Central memory CD4-positive, alpha-beta T cell (primary cell): Measurements from ENCODE around the gene NCOA3.
"Not testable (repeated sequence)": the region's sequence is repeated elsewhere in the genome, so short reads cannot be mapped to it uniquely, and the experiment has no call there.

Experiments used
- DNase-seq: peaks from one replicate; pipeline ENCODE4 v3.0.0; 2022
- total RNA-seq, 3 experiments: gene quantifications; one replicate each; lab custom pipeline; 2026; lab: John Stamatoyannopoulos, UW

NCOA3 gene
- 200 to 381 (median 254) reads per million in 3 experiments for total RNA-seq

GRCh38 chr20:47501482-47502270 lies at the start of gene NCOA3:
Gene NCOA3, plus strand, starts transcription at chr20:47501887. Its CDS starts 120,361 bp downstream, at chr20:47622248.
- DNase-seq, result peak; percentile 86

- no peak for DNase-seq
Measured at GRCh38 chr20:47452736-47453161, 48.9 kb upstream of the NCOA3 start.

DNA sequence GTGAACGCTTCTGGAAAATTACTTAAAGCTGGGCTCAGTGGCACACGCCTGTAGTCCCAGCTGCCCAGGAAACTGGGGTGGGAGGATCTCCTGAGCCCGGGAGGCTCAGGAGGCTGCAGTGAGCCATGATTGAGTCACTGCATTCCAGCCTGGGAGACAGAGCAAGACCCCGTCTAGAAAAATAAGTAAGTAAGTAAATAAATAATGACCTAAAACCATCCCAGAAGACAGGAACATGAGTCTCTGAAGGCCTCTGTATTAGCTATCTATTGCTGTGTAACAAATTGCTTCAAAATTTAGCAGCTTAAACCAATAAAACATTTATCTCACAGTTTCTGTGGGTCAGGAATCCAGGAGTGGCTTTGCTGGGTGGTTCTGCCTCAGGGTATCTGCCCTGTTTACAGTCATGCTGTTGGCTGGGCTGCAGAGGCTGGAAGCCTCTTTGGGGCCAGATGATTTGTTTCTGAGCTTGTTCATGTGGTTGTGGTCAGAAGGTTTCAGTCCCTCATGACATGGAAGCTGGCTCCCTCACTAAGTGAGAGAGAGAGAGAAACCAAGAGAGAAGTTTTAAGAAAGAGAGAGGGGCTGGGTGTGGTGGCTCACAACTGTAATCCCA lies 48.4 kb upstream of the NCOA3 start:
- no peak for DNase-seq

GRCh38 chr20:47454298-47455132 lies 47.2 kb upstream of the NCOA3 start:
- DNase-seq, result no peak

- no peak for DNase-seq
Measured at GRCh38 chr20:47455133-47456040, 46.3 kb upstream of the NCOA3 start.

GRCh38 chr20:47456041-47456537 lies 45.6 kb upstream of the NCOA3 start:
- DNase-seq, result no peak

GRCh38 chr20:47456952-47457724 lies 44.5 kb upstream of the NCOA3 start:
- DNase-seq, result no peak

- not testable (repeated sequence) for DNase-seq
Measured at GRCh38 chr20:47458280-47459050, 43.2 kb upstream of the NCOA3 start.

DNA sequence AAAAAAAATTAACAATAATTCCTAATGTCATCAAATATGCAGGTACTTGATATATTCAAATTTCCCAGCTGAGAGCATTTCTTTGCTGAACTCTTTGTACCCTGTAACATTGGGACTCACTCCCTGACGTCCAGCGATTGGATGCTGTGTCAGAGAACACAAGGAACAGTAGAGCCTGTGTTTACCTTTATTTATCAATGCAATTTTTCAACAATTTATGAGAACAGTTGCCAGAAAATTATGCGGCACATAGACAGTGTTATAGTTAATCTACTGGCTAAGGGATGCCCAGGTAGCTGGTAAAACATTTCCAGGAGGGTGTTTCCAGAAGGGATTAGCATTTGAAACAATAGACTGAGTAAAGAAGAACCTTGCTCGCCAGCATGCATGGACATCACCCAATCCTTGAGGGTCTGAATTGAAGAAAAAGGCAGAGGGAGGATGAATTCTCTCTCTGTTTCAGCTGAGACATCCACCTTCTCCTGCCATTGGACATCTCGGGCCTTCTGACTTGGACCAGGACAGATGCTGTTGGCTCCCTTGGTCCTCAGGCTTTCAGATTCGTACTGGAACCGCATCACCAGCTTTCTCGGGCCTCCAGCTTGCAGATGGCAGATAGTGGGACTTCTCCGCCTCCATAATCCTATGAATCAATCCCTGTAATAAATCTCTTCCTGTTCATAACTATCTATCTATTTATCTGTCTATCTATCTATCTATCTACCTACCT lies 42.2 kb upstream of the NCOA3 start:
- DNase-seq, result no peak

DNA sequence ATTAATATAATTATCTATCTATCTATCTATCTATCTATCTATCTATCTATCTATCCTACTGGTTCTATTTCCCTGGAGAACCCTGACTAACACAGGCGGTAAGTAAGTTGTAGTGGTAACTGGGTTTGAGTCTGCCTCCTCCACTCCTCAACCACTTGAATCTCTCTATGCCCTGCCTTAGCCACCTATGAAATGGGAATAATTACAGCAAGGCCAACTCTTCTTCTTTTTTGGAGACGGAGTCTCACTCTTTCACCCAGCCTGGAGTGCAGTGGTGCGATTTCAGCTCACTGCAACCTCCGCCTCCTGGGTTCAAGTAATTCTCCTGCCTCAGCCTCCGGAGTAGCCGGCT lies 41.0 kb upstream of the NCOA3 start:
- DNase-seq, result not testable (repeated sequence)

DNA sequence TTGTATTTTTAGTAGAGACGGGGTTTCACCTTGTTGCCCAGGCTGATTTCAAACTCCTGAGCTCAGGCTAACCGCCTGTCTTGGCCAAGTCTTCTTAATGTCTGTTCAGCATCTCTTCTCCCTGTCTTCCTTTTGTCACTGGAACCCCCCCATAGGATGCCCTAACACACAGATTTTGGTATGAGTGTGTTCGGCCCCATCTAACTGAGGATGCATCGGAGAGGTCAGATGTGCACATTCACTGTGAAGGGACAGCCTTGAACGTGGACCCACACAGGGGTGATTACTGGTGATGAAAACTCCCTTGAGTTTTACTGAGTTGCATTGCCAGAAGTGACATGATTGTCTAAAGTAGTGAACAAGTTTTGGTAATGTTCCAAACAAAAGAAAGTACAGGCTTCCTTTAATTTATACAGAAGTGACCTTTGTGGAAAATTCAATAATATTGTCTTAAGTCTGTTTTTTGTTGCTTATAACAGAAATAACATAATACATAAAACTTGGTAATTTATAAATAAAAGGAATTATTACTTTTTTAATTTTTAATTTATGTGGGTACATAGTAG lies 40.5 kb upstream of the NCOA3 start:
- no peak for DNase-seq

DNA sequence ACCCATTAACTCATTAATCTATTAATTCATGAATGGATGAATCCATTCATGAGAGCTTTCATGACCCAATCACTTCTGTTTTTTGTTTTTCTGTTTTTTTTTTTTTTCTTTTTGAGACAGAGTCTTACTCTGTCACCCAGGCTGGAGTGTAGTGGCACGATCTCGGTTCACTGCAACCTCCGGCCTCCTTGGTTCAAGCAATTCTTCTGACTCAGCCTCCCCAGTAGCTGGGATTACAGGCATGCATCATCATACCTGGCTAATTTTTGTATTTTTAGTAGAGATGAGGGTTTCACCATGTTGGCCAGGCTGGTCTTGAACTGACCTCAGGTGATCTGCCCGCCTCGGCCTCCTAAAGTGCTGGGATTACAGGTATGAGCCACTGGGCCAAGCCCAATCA lies 39.8 kb upstream of the NCOA3 start:
- DNase-seq, result not testable (repeated sequence)

DNA sequence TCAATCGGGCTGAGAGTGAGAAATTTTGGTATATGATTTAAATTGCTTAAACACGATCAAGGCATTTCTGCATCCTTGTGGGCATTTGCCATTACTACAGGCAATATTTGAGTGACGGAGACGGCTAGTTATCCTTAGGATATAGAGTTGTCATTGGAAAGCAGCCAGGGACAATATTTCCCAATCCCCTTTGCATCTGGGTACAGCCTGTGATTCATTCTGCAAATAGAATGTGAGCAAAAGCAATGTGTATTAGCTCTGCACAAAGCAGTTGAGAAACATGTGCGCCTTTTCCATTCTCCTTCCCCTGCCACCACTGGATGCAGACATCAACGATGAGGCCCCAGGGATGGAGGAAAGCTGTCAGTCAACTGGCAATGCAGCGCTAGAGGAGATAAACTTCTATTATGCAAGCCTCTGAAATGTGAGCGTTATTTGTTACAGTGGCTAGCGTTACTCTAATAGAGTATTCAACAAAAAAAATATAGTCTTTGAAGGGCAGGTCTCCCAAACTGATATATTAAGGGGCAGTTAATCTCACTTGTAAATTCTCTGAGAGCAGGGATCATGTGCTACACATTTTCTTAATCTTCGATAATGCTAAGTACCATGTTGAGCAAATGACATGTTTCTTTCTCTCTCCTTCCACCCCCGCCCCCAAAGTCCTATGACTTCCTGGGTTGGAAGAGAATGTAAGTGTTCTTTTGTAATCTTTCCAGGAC lies 37.1 kb upstream of the NCOA3 start:
- DNase-seq, result no peak

DNA sequence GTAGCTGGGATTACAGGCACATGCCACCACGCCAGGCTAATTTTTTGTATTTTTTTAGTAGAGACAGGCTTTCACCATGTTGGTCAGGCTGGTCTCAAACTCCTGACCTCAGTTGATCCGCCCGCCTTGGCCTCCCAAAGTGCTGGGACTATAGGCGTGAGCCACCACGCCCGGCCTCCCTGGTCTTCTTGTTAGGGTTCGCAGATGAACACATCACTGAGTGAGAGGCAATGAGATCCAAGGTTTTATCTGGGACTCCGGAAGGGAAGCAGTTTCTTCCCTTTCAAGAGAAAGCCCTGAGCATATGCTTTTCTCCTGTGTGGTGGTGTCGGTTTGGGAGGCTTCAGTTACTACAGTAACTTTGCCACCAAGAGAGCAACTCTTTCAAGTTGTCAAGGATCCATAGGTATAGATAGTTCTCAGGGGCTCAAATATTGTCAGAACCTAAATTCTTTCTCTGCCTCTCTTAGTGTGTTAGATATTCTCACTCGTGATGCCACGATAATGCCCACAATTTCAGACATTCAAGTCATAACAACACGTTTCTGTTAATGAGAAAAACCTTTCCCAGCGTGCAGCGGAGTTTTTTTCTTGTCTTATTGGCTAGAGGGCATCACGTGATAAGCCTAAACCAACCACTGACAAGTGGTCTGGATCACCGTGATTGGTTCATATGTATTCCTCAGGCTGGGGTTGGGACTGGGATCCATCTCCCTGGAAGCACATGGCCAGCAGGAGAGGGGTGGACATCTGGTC lies 36.2 kb upstream of the NCOA3 start:
- DNase-seq, result no peak

DNA sequence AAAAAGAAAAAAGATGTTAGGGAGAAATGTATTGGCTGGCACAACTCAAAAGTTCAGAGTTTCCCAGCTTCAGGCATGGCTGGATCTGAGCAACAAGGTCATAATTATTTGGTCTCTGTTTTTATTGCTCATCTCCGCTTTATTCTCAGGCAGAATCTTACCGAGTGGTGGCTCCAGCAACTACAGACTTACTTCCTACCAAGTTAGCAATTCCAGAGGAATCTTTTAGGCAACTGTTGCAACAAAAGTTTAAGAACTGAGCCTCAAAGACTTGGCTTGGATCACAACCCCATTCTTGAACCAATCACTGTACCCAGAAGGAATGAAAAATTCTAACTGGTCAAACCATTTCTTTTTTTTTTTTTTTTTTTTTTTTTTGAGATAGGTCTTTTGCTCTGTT lies 35.5 kb upstream of the NCOA3 start:
- DNase-seq, result no peak

- DNase-seq, result no peak
Measured at GRCh38 chr20:47466704-47467459, 34.8 kb upstream of the NCOA3 start.
